ENCODE data around the gene PHC1.

DNA sequence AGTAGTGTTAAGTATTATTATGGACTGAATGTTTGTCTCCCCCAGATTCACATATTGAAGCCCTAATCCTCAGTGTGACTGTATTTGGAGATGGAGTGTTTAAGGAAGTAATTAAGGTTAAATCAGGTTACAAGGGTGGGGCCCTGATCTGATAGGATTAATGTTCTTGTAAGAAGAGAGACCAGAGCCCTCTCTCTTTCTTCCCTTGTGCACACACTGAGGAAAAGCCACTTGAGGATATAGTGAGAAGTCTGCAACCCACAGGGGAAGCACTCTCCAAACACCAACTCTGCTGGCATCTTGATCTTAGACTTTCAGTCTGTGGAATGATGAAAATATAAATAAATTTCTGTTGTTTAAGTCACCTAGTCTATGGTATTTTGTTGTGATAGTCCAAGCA, 72.9 kb downstream of the PHC1 start:
- TF ChIP-seq, protein P1, sequence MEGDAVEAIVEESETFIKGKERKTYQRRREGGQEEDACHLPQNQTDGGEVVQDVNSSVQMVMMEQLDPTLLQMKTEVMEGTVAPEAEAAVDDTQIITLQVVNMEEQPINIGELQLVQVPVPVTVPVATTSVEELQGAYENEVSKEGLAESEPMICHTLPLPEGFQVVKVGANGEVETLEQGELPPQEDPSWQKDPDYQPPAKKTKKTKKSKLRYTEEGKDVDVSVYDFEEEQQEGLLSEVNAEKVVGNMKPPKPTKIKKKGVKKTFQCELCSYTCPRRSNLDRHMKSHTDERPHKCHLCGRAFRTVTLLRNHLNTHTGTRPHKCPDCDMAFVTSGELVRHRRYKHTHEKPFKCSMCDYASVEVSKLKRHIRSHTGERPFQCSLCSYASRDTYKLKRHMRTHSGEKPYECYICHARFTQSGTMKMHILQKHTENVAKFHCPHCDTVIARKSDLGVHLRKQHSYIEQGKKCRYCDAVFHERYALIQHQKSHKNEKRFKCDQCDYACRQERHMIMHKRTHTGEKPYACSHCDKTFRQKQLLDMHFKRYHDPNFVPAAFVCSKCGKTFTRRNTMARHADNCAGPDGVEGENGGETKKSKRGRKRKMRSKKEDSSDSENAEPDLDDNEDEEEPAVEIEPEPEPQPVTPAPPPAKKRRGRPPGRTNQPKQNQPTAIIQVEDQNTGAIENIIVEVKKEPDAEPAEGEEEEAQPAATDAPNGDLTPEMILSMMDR (IDR thresholded peaks at IDR 0.05) = no peak
- TF ChIP-seq POLR2A (IDR thresholded peaks at IDR 0.05) = no peak
